ENCODE measurements around the gene PSMC4. TPM values are rescaled to one million over a fixed set of nuclear protein-coding genes. Genes with fewer than 3 reads are reported as not detected.

PSMC4 gene
- polyA plus RNA-seq, 1 of the 3 experiments (the other 2 are of a cell fraction): 173 TPM

DNA sequence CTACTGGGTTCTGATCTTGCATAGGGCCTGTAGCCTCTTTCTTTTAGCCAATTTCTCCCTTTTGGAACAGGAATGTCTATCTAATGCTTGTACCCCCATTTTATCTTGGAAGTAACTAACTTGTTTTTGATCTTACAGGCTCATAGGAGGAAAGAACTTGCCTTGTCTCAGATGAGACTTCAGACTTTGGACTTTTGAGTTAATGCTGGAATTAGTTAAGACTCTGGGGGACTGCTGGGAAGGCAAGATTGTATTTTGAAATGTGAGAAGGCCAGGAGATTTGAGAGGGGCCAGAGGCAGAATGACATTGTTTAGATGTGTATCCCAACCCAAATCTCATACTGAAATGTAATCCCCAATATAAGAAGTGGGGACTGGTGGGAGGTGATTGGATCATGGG lies 23.4 kb downstream of the PSMC4 start (continued):
- TF ChIP-seq, protein P1, sequence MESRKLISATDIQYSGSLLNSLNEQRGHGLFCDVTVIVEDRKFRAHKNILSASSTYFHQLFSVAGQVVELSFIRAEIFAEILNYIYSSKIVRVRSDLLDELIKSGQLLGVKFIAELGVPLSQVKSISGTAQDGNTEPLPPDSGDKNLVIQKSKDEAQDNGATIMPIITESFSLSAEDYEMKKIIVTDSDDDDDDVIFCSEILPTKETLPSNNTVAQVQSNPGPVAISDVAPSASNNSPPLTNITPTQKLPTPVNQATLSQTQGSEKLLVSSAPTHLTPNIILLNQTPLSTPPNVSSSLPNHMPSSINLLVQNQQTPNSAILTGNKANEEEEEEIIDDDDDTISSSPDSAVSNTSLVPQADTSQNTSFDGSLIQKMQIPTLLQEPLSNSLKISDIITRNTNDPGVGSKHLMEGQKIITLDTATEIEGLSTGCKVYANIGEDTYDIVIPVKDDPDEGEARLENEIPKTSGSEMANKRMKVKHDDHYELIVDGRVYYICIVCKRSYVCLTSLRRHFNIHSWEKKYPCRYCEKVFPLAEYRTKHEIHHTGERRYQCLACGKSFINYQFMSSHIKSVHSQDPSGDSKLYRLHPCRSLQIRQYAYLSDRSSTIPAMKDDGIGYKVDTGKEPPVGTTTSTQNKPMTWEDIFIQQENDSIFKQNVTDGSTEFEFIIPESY (IDR thresholded peaks at IDR 0.05; ENCODE audit: borderline replicate concordance, low read depth): no peak
- TF ChIP-seq GATA2 (CRISPR knock-in tag; IDR thresholded peaks at IDR 0.05) (no peak), NFIC (IDR thresholded peaks at IDR 0.05; ENCODE audit: borderline replicate concordance) (no peak), SIN3A (IDR thresholded peaks at IDR 0.05; ENCODE audit: borderline replicate concordance, low read depth, low read length) (no peak)
- TF ChIP-seq, protein P2, sequence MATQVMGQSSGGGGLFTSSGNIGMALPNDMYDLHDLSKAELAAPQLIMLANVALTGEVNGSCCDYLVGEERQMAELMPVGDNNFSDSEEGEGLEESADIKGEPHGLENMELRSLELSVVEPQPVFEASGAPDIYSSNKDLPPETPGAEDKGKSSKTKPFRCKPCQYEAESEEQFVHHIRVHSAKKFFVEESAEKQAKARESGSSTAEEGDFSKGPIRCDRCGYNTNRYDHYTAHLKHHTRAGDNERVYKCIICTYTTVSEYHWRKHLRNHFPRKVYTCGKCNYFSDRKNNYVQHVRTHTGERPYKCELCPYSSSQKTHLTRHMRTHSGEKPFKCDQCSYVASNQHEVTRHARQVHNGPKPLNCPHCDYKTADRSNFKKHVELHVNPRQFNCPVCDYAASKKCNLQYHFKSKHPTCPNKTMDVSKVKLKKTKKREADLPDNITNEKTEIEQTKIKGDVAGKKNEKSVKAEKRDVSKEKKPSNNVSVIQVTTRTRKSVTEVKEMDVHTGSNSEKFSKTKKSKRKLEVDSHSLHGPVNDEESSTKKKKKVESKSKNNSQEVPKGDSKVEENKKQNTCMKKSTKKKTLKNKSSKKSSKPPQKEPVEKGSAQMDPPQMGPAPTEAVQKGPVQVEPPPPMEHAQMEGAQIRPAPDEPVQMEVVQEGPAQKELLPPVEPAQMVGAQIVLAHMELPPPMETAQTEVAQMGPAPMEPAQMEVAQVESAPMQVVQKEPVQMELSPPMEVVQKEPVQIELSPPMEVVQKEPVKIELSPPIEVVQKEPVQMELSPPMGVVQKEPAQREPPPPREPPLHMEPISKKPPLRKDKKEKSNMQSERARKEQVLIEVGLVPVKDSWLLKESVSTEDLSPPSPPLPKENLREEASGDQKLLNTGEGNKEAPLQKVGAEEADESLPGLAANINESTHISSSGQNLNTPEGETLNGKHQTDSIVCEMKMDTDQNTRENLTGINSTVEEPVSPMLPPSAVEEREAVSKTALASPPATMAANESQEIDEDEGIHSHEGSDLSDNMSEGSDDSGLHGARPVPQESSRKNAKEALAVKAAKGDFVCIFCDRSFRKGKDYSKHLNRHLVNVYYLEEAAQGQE (IDR thresholded peaks at IDR 0.05; ENCODE audit: low read depth, low read length): no peak

DNA sequence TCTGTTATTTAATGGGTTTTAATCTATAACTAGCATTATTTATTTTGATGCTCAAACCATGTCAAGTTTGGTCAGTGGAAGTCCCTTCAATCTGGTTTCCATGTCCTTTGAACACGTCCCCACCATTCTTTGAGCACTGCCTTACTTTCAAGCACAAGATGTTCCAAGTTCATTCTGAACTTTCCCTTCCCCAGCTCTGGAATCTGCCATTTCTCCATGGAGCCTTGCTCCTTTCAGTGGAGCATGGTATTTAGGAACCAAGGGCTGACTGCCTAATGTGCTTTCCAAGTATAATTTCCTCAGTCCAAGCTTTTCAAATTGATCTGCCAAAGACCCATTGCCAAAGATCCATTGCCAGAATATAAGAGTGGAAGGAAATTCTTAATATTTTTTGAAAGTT lies 24.8 kb downstream of the PSMC4 start:
- Histone ChIP-seq H3K9me2 (no peaks in the 10 kb centered on the region), H3K9me3 (no peaks in the 10 kb centered on the region), H2AFZ (ENCODE audit: low read depth) (peak overlapping the region; percentile 89; the same call in 1 of the 2 replicates), H3K4me3 (ENCODE audit: low read depth in 2 of 2, low read length in 1 of 2) (peak overlapping the region; percentile 77 to 84), H3K79me2 (ENCODE audit: insufficient read depth) (peaks cover 34% of the 10 kb centered on the region), H3K9ac (0 out of 2 replicates have a peak overlapping the region, but pooled peaks have one; percentile 70), H3K27ac (ENCODE audit: low read depth in 2 of 2, low read length in 1 of 2) (no peak overlapping the region), H3K4me2 (peak overlapping the region; percentile 93), H3K27me3 (ENCODE audit: insufficient read depth) (no peaks in the 10 kb centered on the region), H4K20me1 (ENCODE audit: insufficient read depth) (no peaks in the 10 kb centered on the region), H3K4me1 (ENCODE audit: control insufficient read depth in 1 of 2, insufficient read depth in 2 of 2, low read depth in 1 of 2, low read length in 1 of 2) (peaks cover 0 to 10% of the 10 kb centered on the region in 2 experiments; a peak in 2 of 4 replicates), H3F3A (replicated peaks; ENCODE audit: insufficient read depth) (peaks cover 11% of the 10 kb centered on the region), H3K36me3 (replicated peaks in 1 of 2; ENCODE audit: control insufficient read depth in 1 of 2, insufficient read depth in 2 of 2, low read length in 1 of 2) (peaks cover 3 to 5% of the 10 kb centered on the region in 2 experiments)
- POLR2A ChIA-PET: no interaction called here
- CTCF ChIA-PET: interaction anchor here (1.4 kb wide), 1 partner anchor 203 kb away, joined by 3 read pairs; no protein-coding TSS in a partner anchor
- TF ChIP-seq TCF12 (IDR thresholded peaks at IDR 0.05) (no peak), FOXM1 (IDR thresholded peaks at IDR 0.05; ENCODE audit: low read depth) (no peak), GATA2 (CRISPR knock-in tag; IDR thresholded peaks at IDR 0.05) (no peak), RXRA (IDR thresholded peaks at IDR 0.05; ENCODE audit: borderline replicate concordance, low read depth) (no peak), SMC3 (IDR thresholded peaks at IDR 0.05; ENCODE audit: low read depth, low read length) (no peak), NRF1 (IDR thresholded peaks at IDR 0.05; ENCODE audit: low read depth, low read length) (no peak), MXI1 (IDR thresholded peaks at IDR 0.05; ENCODE audit: low read depth, low read length) (no peak), TAF1 (IDR thresholded peaks at IDR 0.05; ENCODE audit: borderline replicate concordance, low read depth, low read length) (no peak), EP300 (IDR thresholded peaks at IDR 0.05; ENCODE audit: borderline replicate concordance in 1 of 2, low read depth in 1 of 2, low read length in 1 of 2) (no peak), CHD2 (IDR thresholded peaks at IDR 0.05; ENCODE audit: low read length, partially characterized antibody) (no peak), GABPA (IDR thresholded peaks at IDR 0.05; ENCODE audit: low read depth) (no peak), MEF2A (IDR thresholded peaks at IDR 0.05; ENCODE audit: borderline replicate concordance, low read depth) (no peak), NFIC (IDR thresholded peaks at IDR 0.05; ENCODE audit: borderline replicate concordance) (no peak), RCOR1 (IDR thresholded peaks at IDR 0.05; ENCODE audit: low read length) (no peak), ELF1 (IDR thresholded peaks at IDR 0.05) (no peak), RAD21 (IDR thresholded peaks at IDR 0.05; ENCODE audit: low read length) (no peak)
- TF ChIP-seq, protein P3, sequence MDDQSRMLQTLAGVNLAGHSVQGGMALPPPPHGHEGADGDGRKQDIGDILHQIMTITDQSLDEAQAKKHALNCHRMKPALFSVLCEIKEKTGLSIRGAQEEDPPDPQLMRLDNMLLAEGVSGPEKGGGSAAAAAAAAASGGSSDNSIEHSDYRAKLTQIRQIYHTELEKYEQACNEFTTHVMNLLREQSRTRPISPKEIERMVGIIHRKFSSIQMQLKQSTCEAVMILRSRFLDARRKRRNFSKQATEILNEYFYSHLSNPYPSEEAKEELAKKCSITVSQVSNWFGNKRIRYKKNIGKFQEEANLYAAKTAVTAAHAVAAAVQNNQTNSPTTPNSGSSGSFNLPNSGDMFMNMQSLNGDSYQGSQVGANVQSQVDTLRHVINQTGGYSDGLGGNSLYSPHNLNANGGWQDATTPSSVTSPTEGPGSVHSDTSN (IDR thresholded peaks at IDR 0.05): no peak
- TF ChIP-seq, protein P1 (IDR thresholded peaks at IDR 0.05; ENCODE audit: borderline replicate concordance, low read depth): no peak
- WGBS (ENCODE audit: low lambda C conversion rate): 92% methylated on average over 1 of the region's 1 CpG
- no peak for DNase-seq
